B cell (primary cell): ENCODE measurements around the gene POLG2. TPM values are rescaled to one million over a fixed set of nuclear protein-coding genes. Genes with fewer than 3 reads are reported as not detected.

Experiments
- ATAC-seq: fragments of 200-7000 bp; cut with Tn5 transposase; one replicate; pipeline ENCODE4 v1.10.0; 2021; ENCODE audit warnings: low read depth, mild to moderate bottlenecking, moderate number of reproducible peaks, moderate library complexity
- CTCF ChIA-PET: fragments of 350-600 bp; sonication (Branson Sonifier 250); formaldehyde crosslinking; loops from one replicate; lab custom pipeline; 2021; ENCODE audit warnings: antibody characterized with exemption, inconsistent platforms; lab: Charles Lee
- POLR2A ChIA-PET: fragments of 350-600 bp; sonication (Branson Sonifier 250); formaldehyde crosslinking; loops from one replicate; lab custom pipeline; 2021; ENCODE audit warnings: antibody characterized with exemption; lab: Charles Lee
- DNase-seq: peaks from one replicate; pipeline ENCODE4 v3.0.0; 2013
- H2AFZ ChIP-seq: 2 replicates; pipeline ENCODE4 v1.6.1; 2012; ENCODE audit warnings: mild to moderate bottlenecking, low read depth, low read length; ENCODE audit not compliant: insufficient read depth, poor library complexity, severe bottlenecking
- H3K27ac ChIP-seq, 2 donors: 1 replicate in 1 of 2; 2 replicates in 1 of 2; pipeline ENCODE4 v1.5.1; 2012 to 2013; ENCODE audit warnings: low read length in 2 of 2, mild to moderate bottlenecking in 2 of 2, moderate library complexity in 1 of 2
- H3K27me3 ChIP-seq, 4 experiments: fragments of 200-600 bp in 1 of 4; sonication (generic) in 1 of 4; replicated peaks in 1 of 4; 1 replicate in 2 of 4; 2 replicates in 2 of 4; pipeline versions ENCODE4 v1.6.1 to v1.7.0; 2013 to 2016; ENCODE audit warnings: low read length in 3 of 4, mild to moderate bottlenecking in 2 of 4, mixed read lengths in 1 of 4, moderate library complexity in 1 of 4; ENCODE audit not compliant: insufficient read depth in 4 of 4, control insufficient read depth in 3 of 4; ENCODE audit errors: control extremely low read depth in 1 of 4
- H3K36me3 ChIP-seq, 2 experiments: replicated peaks in 1 of 2; 1 replicate in 1 of 2; 2 replicates in 1 of 2; pipeline versions ENCODE4 v1.6.1 to v1.7.1; 2013; ENCODE audit warnings: low read length in 1 of 2; ENCODE audit not compliant: insufficient read depth in 2 of 2, control insufficient read depth in 1 of 2; ENCODE audit errors: control extremely low read depth in 1 of 2, extremely low read depth in 1 of 2
- H3K4me1 ChIP-seq, 2 donors: fragments of 200-600 bp in 1 of 2; sonication (generic) in 1 of 2; 1 replicate in 1 of 2; 2 replicates in 1 of 2; pipeline versions ENCODE4 v1.5.1 to v1.6.1; 2013 to 2017; ENCODE audit warnings: low read length in 2 of 2; ENCODE audit not compliant: control insufficient read depth in 2 of 2, insufficient read depth in 2 of 2
- H3K4me2 ChIP-seq: replicated peaks from 2 replicates; pipeline ENCODE3; 2012; ENCODE audit warnings: mild to moderate bottlenecking, low read depth, low read length; ENCODE audit not compliant: poor library complexity, severe bottlenecking
- H3K4me3 ChIP-seq, 5 experiments: fragments of 200-600 bp in 1 of 5; sonication (generic) in 1 of 5; 1 replicate in 3 of 5; 2 replicates in 2 of 5; pipeline versions ENCODE4 v1.5.1 to v1.7.0; 2011 to 2016; ENCODE audit warnings: low read length in 4 of 5, mild to moderate bottlenecking in 4 of 5, low read depth in 2 of 5, control low read depth in 1 of 5, moderate library complexity in 1 of 5; ENCODE audit not compliant: insufficient read depth in 1 of 5; ENCODE audit errors: control extremely low read depth in 1 of 5, extremely low read depth in 1 of 5
- H3K79me2 ChIP-seq: fragments of 200-600 bp; sonication (generic); one replicate; pipeline ENCODE4 v1.6.0; 2016; ENCODE audit warnings: low read length; ENCODE audit not compliant: control insufficient read depth, insufficient read depth
- H3K9ac ChIP-seq: fragments of 200-600 bp; sonication (generic); 2 replicates; pipeline ENCODE4 v1.6.1; 2017; ENCODE audit warnings: mild to moderate bottlenecking, low read length, moderate library complexity
- H3K9me3 ChIP-seq, 3 donors: one replicate each; pipeline versions ENCODE4 v1.6.1 to v1.7.1; 2013; ENCODE audit warnings: low read length in 2 of 3; ENCODE audit not compliant: control insufficient read depth in 2 of 3, insufficient read depth in 1 of 3; ENCODE audit errors: control extremely low read depth in 1 of 3
- H4K20me1 ChIP-seq: 2 replicates; pipeline ENCODE4 v1.6.0; 2012; ENCODE audit warnings: mild to moderate bottlenecking, low read length; ENCODE audit not compliant: insufficient read depth, control insufficient read depth, poor library complexity, severe bottlenecking
- H3K27ac Mint-ChIP-seq: one replicate; pipeline ENCODE4 v1.8.0; 2021; ENCODE audit warnings: mixed read lengths
- H3K27me3 Mint-ChIP-seq: one replicate; pipeline ENCODE4 v1.8.0; 2021; ENCODE audit warnings: mixed read lengths
- H3K4me1 Mint-ChIP-seq: one replicate; pipeline ENCODE4 v1.8.0; 2021; ENCODE audit warnings: mixed read lengths
- H3K4me3 Mint-ChIP-seq: one replicate; pipeline ENCODE4 v1.8.0; 2021; ENCODE audit warnings: mixed read lengths
- H3K9me3 Mint-ChIP-seq: one replicate; pipeline ENCODE4 v1.8.0; 2022; ENCODE audit warnings: mixed read lengths; ENCODE audit not compliant: insufficient read depth
- CTCF ChIP-seq: fragments of 200-600 bp; IDR thresholded peaks from one replicate; pipeline ENCODE4 v1.8.0; 2022; ENCODE audit warnings: antibody characterized with exemption, mild to moderate bottlenecking
- EZH2 ChIP-seq: IDR thresholded peaks from 2 replicates; pipeline ENCODE4 v1.6.1; 2012; ENCODE audit warnings: borderline replicate concordance, low read depth, mild to moderate bottlenecking, moderate library complexity, low read length; ENCODE audit not compliant: insufficient read depth, poor library complexity, severe bottlenecking
- WGBS: methylation state at CpG from one replicate; pipeline ENCODE4 v1.1.5; 2013; ENCODE audit warnings: missing lambda C conversion rate; ENCODE audit not compliant: insufficient coverage; 5-methylcytosine and 5-hydroxymethylcytosine counted together
- intact Hi-C: fragments of 100-400 bp; cut with micrococcal nuclease; formaldehyde crosslinking; loops from one replicate; pipeline ENCODE4 v1.10.0; 2022
- polyA plus RNA-seq: library from polyadenylated mRNA; depleted of rRNA; stranded (reverse); fragments of >200 nt; gene quantifications from 2 replicates; pipeline ENCODE4 v1.2.3, GENCODE V29; 2012
- total RNA-seq, 2 donors: library from RNA; stranded (reverse); fragments of 120-200 nt in 1 of 2; gene quantifications; 1 replicate in 1 of 2; 2 replicates in 1 of 2; pipeline versions ENCODE4 v1.2.3 to v1.2.4, GENCODE V29; 2013 to 2022

Gene POLG2
- total and polyA plus RNA-seq, 2 donors (not counting 1 experiment from before 2014, with no cell fraction given): 26.9 to 74.5 TPM

GRCh38 chr17:64447526-64447925, 49.3 kb downstream of the POLG2 start:
- H3K4me2 ChIP-seq: no peak overlapping the region
- intact Hi-C loops: no loop called here
- H3K9ac ChIP-seq: no peak overlapping the region
- ChIA-PET POLR2A (interaction anchor here (0.6 kb wide), 1 partner anchor 59 kb away, joined by 6 read pairs; the partner anchor contains the start of gene CEP95), CTCF (interaction anchor here (1.0 to 3.3 kb wide), 3 partner anchors 27 to 49 kb away, joined by 4 to 25 read pairs (median 8); partner anchors contain the start of gene POLG2)
- H4K20me1 ChIP-seq: no peaks in the 10 kb centered on the region
- H3K27ac Mint-ChIP-seq: peak overlapping the region; percentile 59
- DNase-seq (no peak), ATAC-seq (no peak)
- H3K9me3 ChIP-seq: no peaks in the 10 kb centered on the region
- no peaks in the 10 kb centered on the region for H3K27me3 Mint-ChIP-seq
- peaks cover 32% of the 10 kb centered on the region for H3K79me2 ChIP-seq
- peaks cover 2 to 4% of the 10 kb centered on the region in 2 experiments for H3K36me3 ChIP-seq
- H3K27ac ChIP-seq: no peak overlapping the region
- no peak for TF ChIP-seq EZH2
- no peak for TF ChIP-seq CTCF
- H3K4me3 Mint-ChIP-seq: no peak overlapping the region
- no peak overlapping the region for H2AFZ ChIP-seq
- H3K4me1 Mint-ChIP-seq: peaks cover 46% of the 10 kb centered on the region
- no peak overlapping the region for H3K4me3 ChIP-seq
- no peaks in the 10 kb centered on the region for H3K27me3 ChIP-seq
- H3K9me3 Mint-ChIP-seq: no peaks in the 10 kb centered on the region
- peaks cover 29 to 47% of the 10 kb centered on the region in 2 donors for H3K4me1 ChIP-seq
- WGBS: no CpG with 5 or more reads among the region's 1 CpG

GRCh38 chr17:64443086-64443760, 53.6 kb downstream of the POLG2 start:
- intact Hi-C loops: no loop called here
- no peak for ATAC-seq
- H3K27ac ChIP-seq: no peak overlapping the region
- Mint-ChIP-seq H3K9me3 (peaks cover 2% of the 10 kb centered on the region), H3K27ac (no peak overlapping the region), H3K27me3 (no peaks in the 10 kb centered on the region), H3K4me1 (peaks cover 22% of the 10 kb centered on the region), H3K4me3 (no peak overlapping the region)
- WGBS: 100% methylated on average over 2 of the region's 6 CpGs
- no peak overlapping the region for H3K4me2 ChIP-seq
- TF ChIP-seq EZH2 (no peak), CTCF (no peak)
- ChIA-PET CTCF (interaction anchor here (1.8 kb wide), 1 partner anchor 26 kb away, joined by 3 read pairs; no protein-coding TSS in a partner anchor), POLR2A (interaction anchor here (1.0 kb wide), 1 partner anchor 13 kb away, joined by 3 read pairs; no protein-coding TSS in a partner anchor)
- no peak for DNase-seq
- H3K9me3 ChIP-seq: peaks cover 1 to 17% (median 10%) of the 10 kb centered on the region in 3 donors
- H3K9ac ChIP-seq: no peak overlapping the region
- H3K27me3 ChIP-seq: no peaks in the 10 kb centered on the region
- peaks cover 24 to 27% of the 10 kb centered on the region in 2 donors for H3K4me1 ChIP-seq
- no peaks in the 10 kb centered on the region for H3K79me2 ChIP-seq
- H4K20me1 ChIP-seq: no peaks in the 10 kb centered on the region
- no peaks in the 10 kb centered on the region for H3K36me3 ChIP-seq
- no peak overlapping the region for H3K4me3 ChIP-seq
- no peak overlapping the region for H2AFZ ChIP-seq
